Measurements from ENCODE around the gene GTF3C2.

GTF3C2 gene, protein sequence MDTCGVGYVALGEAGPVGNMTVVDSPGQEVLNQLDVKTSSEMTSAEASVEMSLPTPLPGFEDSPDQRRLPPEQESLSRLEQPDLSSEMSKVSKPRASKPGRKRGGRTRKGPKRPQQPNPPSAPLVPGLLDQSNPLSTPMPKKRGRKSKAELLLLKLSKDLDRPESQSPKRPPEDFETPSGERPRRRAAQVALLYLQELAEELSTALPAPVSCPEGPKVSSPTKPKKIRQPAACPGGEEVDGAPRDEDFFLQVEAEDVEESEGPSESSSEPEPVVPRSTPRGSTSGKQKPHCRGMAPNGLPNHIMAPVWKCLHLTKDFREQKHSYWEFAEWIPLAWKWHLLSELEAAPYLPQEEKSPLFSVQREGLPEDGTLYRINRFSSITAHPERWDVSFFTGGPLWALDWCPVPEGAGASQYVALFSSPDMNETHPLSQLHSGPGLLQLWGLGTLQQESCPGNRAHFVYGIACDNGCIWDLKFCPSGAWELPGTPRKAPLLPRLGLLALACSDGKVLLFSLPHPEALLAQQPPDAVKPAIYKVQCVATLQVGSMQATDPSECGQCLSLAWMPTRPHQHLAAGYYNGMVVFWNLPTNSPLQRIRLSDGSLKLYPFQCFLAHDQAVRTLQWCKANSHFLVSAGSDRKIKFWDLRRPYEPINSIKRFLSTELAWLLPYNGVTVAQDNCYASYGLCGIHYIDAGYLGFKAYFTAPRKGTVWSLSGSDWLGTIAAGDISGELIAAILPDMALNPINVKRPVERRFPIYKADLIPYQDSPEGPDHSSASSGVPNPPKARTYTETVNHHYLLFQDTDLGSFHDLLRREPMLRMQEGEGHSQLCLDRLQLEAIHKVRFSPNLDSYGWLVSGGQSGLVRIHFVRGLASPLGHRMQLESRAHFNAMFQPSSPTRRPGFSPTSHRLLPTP

DNA sequence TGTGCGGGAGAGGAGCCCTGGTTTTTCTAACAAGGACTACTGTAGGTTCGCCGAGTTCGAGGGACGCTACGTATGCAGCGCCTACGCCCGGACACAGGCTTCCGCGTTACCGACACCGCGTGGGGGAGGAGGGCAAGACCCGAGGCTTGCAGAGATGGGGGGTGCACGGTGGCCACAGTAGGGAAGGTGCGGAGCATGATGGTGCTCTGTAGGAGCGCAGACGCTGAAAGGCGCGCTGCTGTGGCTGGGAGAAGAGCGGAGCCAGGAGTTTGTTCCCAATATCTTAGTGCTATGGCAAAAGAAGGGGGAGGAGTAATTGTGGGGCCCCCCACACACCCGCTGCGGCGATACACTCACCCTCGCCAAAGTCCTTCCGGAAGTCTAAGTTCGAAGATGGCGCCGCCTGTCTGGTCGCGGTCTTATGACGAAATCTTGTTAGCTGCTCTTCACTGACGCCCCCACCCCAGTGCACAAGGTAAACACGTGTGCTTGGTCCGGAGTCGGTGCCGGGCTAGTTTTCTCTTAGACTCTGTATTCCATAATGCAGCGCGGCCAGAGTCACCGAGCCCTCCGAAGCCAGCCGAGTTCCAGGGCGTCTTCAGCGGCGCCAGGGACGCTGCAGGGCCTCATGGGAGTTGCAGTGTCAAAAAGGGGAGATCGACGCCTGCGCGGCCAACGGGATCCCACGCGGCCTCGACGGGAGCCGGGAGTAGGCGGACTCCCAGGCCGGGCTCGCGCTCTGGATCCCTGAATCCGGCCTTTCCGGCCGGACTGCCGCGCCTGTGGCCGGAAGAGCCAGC, at the start of gene GTF3C2:
Gene GTF3C2 (minus strand): TSS at position 383 of the 800 bp plus-strand sequence. CDS start 13,210 bp downstream, outside the sequence.
- peak; percentile 84 for DNase-seq

DNA sequence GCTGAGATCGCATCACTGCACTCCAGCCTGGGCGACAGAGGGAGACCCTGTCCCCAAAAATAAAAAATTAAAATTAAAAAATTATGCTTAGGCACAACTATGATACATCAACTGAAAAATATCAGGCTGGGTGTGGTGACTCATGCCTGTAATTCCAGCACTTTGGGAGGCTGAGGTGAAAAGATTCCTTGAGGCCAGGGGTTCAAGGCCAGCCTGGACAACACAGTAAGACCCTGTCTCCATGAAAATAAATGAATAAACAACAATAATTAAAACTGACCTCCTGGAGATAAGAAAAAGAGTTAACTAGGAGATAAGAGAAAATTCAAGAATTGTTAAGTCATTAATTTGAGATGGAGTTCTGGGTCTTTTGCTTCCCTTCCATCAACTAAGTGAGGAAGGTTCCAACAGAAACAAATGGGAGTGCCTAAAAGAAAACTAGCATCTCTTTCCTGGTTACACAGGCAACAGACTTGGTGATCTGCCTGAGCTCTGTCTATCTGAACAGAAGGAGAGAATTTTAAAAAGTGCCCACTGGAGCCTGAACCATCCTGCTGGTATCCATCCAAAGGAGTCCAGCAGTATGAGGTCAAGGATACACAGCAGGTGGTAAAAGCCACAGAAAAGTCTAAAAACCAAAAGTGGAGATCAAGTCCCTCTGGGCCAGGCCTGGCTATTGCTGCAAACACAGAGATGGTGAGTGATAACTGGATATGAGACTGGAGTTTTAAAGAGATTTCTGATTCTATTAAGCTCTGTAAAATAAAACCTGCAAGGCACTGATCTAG, 44.0 kb upstream of the GTF3C2 start:
- no peak for DNase-seq

DNA sequence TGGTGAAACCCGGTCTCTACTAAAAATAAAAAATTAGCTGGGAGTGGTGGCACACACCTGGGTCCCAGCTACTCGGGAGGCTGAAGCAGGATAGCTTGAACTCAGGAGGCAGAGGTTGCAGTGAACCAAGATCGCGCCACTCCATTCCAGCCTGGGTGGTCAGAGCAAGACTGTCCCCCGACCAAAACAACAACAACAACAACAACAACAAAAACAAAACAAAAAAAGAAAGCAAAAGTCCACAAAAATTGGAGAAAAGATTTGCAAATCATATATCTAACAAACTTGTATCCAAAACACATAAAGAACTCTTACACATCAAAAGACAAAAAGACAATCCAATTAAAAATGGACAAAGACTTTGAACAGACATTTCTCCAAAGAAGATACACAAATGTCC, 42.4 kb upstream of the GTF3C2 start:
- no peak for DNase-seq

DNA sequence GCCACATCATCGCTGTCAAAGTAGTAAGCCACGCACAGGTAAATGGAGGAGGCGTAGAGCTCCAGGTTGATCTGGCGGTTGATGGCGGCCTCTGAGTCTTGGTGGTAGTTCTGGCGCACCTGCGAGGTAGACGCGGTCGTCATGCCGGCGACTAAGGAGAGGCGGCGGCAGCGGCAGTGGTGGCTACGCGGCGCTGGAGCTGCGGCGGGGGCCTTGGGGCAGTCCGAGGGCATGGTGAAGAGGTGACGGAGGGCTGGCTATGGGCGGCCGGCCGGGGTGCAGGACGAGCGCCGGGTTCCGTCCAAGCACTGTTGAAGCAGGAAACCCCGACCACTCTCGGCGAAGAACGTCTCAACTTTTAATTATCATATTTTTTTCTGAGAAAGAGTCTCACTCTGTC, 36.7 kb upstream of the GTF3C2 start:
- no peak for DNase-seq

DNA sequence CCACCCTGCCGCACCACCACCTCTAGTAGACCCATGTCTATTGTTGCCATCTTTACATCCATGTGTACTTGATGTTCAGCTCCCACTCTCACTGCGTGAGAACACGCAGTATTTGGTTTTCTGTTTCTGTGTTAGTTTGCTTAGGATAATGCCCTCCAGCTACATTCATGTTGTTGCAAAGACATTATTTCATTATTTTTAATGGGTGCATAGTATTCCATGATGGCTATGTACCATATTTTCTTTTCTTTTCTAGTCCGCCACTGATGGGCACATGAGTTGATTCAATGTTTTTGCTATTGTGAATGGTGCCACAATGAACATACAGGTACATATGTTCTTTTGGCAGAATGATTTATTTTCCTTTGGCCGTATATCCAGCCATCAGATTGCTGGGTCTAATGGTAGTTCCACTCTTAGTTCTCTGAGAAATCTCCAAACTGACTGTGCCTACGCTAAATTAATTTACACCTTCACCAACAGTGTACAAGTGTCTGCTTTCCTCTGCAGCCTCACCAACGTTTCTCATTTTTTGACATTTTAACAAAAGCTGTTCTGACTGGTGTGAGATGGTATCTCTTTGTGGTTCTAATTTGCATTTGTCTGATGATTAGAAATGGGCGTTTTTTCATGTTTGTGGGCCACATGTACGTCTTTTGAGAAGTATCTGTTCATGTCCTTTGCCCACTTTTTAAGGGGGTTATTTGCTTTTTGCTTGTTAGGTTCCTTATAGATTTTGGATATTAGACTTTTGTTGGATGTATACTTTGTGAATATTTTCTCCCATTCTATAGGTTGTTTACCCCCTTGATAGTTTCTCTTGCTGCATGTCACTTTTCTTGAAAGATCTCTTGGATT, 34.5 kb upstream of the GTF3C2 start:
- DNase-seq = no peak

DNA sequence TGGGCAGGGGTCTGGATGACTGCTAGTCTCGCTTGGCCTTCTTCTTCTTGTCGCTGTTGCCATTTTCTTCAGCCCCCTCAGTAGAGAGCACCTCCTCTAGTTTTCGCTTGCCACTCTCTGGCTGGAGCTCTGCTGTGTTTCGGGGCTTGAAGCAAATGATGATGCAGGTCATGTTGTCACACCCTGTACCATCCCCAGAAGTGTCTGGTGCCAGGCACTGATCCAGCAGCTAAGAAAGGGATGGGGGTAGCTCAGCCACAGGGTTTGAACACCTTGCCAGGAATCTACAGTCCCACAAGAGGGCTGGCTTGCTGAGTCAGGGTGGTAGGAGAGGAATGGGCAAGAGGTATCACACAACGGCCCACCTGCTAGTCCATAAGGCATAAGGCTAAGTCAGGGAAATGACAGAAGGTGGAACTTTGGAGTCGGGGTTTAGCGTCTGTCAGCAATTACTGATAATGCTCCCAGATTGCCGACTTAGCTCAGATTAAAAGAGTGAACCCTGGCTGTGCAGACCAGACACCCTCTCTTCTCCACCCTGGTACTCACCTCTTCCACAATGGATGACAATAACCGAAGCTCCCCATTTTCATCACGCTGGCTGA, 25.1 kb upstream of the GTF3C2 start:
- no peak for DNase-seq

DNA sequence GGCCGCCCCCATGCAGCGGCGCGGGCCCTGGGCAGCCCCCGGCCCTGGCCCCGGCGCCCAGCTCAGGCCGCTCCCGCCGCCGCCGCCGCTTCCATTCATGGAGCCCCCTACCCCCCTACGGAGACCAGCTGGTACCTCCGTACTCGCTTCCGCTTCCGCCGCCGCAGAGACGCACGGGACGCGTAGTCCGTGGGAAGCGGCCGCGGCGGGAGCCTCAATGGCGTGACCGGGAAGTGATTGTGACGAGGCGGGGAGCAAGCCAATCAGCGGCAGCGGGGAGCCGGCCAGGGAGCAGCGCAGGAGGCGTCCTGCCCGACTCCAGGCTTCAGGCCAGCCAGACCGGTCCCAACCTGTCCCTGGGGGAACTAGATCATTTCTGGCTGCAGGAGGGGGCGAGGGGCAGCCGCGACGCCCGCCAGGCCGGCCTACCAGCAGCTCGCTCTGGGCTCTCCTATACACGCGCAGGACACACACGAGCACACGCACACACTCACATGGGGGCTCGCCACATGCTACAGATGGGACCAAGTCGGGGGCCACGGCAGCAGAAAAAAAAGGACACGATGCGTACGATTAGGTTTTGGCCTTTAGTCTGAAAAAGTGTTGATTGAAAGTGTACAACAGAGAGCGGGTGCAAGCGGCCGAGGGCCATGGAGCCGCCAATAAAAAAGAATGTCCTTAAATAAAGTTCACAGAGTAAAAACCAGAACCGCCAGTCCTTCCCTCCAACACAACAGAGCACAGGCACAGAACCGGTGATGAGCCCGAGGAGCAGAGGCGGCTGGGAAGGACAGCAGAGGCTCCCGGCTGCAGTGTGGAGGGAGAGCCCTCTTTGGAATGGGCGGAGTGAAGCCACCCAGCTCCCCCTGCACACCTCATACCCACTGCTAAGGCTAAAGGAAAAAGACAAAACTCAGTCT, 24.3 kb upstream of the GTF3C2 start, which contains the start of gene ZNF513:
Gene ZNF513 (minus strand): TSS at position 109 of the 920 bp plus-strand sequence. CDS start 208 bp downstream, outside the sequence.
- DNase-seq = peak; percentile 26

DNA sequence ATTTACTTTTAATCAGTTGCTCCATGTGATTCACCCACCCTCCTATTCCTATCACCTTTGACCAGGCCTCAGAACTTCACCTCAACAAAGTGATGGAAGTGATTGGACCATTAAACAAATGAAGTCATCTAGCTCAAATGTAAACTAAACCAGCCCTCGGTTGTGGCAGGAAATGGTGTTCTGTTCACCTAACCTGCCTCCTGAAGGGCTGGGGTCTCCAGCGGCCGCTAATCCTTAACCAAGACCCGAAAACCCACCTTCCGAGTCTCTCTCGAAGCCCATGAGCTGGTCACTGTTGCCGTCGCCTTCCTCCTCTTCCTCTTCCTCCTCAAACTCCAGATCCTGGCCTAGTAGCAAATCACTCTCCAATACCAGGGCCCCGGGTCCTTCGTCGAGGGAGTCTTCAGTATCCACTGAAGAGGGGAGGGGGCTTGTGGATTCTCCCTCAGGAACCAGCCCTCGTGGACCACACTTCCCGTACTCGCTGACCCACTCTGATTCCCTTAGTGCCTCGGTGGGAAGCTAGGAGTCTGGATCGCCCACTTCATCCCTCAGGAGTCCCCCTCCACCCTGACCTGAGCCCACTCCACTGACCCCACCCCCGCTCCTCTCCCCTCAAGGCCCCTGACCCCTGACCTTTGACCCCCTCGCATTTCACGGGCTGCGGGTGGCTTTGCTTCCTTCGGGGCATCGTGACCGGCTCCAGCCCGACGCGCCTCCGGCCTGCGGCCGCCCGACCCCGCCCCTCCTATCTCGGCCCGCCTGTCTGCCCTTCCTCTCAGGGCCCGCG, 23.5 kb upstream of the GTF3C2 start:
- DNase-seq = peak; percentile 27

DNA sequence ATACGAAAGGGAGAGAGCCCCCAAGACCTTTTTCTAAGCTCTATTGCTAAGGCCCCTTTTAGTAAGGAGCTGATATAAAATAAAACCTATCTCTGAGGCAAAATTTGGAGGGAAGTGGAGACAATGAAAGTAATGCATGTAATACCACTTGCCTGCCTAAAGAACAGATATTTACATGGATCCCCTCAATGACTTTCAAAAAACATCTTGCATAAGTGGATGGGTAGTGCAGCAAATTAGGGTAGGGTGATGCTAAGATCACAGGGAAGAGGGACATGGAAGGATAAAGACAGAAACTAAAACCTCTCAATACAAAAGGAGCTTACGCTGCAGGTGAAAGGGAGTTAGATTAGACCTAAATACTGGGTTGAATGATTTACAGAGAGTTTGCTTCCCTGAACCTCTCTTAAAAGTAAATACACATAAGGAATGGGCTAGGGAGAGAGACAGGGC, 22.8 kb upstream of the GTF3C2 start:
- no peak for DNase-seq

DNA sequence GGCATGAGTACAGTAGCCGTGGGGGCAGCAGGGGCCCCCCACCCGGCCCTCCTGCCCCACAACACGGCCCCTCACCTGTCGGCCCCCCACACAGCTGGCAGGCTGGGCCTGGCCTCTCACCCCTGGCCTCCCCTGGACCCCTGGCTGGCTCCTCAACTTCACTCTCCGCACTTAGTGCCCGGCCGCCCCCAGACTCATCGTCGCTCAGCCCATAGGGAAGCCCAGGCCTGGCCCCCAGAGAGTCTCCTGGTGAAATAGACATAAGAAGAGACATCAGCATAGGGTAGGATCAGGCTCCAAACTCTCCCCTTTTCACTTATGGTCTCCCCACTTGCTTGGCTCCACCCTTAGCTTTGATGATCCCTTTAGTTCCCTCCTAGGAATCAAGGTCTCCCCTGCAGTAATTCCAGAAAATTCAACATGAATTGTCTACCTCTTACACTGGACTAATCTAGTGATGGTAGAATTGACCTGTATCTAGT, 22.3 kb upstream of the GTF3C2 start:
- no peak for DNase-seq

DNA sequence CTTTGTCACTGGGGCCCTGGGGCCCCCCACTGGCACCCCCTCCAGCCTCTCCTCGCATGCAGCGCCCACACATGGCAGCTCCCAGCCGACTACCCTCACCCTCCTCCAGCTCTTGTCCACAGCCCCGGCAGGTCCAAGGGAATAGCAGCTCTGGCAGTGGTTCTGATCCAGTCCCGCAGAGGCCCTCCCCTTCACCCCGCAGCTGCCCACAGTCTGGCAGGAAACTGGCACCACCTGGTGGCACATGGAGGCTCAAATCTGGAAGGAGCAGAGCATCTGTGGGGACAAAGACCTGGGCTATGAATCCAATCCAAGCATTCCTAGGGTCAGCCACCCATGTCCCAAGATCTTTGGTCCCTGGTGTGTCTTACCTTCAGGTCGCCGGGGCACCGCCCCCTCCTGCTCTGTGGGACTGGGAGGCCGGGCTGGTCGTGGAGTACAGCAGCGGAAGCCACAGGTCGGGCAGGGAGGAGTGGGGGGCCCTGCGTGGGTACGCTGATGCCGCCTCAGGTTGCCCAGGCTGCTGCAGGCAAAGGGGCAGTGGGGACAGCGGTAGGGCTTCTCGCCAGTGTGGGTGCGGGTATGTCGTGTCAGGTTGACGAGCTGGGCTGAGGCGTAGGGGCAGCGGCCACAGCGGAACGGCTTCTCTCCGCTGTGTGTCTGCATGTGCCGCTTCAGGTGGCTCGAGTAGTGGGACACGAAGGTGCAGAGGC, 21.7 kb upstream of the GTF3C2 start:
- no peak for DNase-seq

DNA sequence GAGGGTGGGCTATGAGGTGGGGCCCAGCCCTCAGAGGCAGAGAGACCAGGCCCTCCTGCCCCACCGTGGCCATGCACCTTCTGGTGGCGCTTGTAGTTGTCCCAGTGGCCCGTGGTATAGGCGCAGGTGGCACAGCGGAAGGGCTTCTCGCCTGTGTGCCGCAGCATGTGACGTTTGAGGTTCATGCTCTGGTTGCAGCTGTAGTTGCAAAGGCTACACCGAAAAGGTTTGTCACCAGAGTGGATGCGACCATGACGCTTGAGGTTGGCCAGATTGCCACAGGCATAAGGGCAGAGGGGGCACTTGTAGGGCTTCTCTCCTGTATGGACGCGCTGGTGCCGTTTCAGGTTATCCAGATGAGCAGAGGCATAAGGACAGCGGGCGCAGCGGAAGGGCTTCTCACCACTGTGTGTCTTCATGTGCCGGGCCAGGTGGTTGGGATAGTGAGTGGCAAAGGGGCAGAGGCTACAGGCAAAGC, 21.1 kb upstream of the GTF3C2 start:
- no peak for DNase-seq

DNA sequence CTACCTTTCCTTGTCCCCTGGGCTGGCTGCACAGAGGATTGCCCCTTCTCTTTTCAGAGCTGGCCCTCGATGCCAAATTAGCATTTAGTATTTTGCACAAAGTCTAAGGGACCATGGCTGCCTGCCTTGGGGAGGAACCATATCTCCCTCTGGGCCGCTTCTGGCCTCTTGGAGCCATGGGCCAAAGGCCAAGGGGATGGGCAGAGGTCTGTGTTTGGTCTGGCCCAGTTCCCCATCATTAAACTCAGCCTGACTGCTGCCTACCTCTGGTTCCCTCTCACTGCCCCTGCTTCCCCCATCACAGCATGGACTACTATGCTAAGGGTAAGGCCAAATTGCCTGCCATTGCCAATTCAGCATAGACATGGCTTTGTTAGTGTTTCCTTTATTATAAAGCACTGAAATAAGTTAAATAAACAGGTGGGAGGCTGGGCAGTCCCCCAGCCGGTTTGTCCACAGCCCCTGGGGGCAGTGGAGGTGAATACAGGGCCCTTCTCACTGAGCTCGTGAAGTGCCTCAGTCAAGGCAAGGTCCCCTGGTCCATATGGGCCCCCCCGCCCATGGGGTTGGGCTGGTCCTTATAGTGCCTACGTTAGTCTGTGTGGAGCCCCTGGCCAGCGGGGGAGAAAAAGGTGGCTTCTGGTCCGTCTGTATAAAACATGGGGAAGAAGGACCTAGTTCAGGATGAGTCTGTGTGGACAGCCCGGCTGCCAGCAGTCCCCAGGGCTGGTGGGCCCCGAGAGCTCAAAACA, 20.5 kb upstream of the GTF3C2 start:
- DNase-seq = no peak

DNA sequence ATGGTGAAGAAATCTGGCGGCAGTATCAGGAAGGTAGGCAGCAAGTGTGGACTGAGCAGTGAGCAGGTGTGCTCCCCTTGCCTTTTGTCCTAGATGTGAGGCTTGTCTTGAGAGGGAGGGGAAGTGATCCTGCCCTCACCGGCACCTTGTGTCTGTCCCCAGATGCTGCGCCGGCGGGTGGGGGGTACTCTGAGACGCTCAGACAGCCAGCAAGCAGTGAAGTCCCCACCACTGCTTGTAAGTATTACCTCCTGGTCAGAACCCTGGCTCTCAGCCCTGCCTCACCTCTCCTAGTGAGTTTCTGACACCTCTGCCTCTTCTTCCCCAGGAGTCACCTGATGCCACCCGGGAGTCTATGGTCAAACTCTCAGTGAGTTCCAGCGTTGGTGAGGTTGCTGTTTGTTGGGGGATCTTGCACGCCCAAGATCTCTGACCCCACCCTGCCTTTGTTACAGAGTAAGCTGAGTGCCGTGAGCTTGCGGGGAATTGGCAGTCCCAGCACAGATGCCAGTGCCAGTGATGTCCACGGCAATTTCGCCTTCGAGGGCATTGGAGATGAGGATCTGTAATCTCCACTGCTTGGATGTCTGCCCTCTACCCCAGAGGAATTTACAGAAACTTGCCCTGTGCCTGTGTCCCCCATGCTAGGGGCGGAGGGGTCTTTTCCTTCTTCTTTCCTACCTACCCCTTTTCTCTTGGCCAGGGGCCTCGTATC, 19.7 kb upstream of the GTF3C2 start:
- no peak for DNase-seq

DNA sequence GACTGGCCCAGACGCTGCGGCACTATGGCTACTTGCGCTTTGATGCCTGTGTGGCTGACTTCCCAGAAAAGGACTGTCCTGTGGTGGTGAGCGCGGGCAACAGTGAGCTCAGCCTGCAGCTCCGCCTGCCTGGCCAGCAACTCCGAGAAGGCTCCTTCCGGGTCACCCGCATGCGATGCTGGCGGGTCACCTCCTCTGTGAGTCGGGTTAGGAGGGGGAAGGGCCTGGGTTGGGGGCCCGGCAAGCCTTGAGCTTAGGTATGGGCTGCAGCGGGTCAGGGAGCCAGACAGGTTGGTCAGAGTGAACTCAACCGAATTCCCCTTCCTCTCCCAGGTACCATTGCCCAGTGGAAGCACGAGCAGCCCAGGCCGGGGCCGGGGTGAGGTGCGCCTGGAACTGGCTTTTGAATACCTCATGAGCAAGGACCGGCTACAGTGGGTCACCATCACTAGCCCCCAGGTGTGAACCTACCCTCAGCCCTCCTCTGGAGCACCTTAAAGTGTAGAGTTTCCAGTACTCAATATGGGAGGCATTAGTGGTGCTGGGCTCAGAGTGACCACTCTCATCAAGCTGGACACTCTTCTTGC, 19.0 kb upstream of the GTF3C2 start:
- DNase-seq = no peak

DNA sequence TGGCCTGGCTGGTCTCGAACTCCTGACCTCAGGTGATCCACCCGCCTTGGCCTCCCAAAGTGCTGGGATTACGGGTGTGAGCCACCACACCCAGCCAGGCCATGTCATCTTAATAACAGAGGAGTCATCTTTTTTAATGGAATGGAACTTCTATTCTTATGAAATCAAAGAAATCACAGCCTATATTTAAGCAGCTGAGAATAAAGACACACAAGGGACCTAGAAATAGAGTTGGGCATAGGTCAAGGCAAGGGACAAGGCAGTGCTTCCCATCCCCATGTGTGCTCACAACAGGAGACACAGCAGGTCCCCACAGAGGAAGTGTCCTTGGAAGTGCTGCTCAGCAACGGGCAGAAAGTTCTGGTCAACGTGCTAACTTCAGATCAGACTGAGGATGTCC, 17.0 kb upstream of the GTF3C2 start:
- no peak for DNase-seq

All from NK-92 treated with Interleukin-12 subunit alpha and Interleukin-12 subunit beta, amount 100 ng/mL, for 24 hours (cell line).